SH-SY5Y (cell line): Measurements from ENCODE around the gene OR2T1.

Source experiments
- GATA2 ChIP-seq: IDR thresholded peaks from 2 replicates; pipeline ENCODE4 v1.6.1; 2011; ENCODE audit warnings: mild to moderate bottlenecking, low read depth, low read length
- GATA3 ChIP-seq: IDR thresholded peaks from 2 replicates; pipeline ENCODE4 v1.6.1; 2011; ENCODE audit warnings: low read depth, mild to moderate bottlenecking, low read length, moderate library complexity

- no peak for TF ChIP-seq GATA3
- TF ChIP-seq GATA2: no peak
Observed at GRCh38 chr1:248361121-248361715, 41.6 kb upstream of the OR2T1 start, which contains the start of gene OR2T4.
